22Rv1 (cell line): Measurements from ENCODE around the gene DTL.

Source experiments
- ZFX ChIP-seq: fragments of 450-650 bp; IDR thresholded peaks from 2 replicates; pipeline ENCODE4 v1.6.1; 2017; ENCODE audit warnings: antibody characterized with exemption, borderline replicate concordance
- TF ChIP-seq, protein P1 (sequence below): fragments of 450-650 bp; IDR thresholded peaks from 2 replicates; pipeline ENCODE4 v1.5.1; 2017; ENCODE audit warnings: mild to moderate bottlenecking

DNA sequence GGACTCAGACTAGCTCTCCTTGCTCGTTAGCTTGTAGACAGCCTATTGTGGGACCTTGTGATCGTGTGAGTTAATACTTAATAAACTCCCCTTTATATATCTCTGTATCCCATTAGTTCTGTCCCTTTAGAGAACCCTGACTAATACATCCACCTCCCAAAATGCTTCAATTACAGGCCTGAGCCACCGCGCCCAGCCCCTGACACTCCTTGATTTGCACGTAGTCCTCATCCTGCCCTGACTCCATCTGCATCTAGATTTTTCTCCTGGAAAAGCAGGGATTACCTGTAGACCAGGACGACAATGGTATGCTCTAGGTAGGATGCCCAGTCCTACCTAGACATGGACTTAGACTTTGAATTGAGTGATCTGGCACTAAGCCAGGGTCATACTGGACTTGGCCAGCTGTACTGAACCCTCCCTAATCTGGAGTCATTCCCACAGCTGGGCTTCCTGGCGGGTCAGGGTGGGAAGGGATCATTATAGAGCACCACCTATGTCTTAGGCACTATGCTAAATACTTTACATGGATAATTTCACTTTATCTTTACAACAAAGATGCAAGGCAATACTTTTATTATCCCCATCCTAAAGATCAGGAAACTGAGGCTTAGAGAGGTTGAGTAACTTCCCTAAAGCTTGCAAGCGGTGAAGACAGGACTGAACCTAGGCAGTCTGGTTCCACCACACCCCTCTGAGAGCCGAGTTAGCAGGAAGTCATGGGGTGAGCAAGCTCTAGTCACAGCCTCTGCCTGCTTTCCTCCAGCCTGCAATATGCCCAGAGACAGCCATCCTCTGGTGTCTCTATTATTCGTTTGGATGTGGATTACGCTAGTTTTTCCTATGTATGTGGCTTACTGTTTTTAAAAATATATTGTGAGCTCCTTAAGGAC, 89.4 kb downstream of the DTL start:
- TF ChIP-seq, protein P1, sequence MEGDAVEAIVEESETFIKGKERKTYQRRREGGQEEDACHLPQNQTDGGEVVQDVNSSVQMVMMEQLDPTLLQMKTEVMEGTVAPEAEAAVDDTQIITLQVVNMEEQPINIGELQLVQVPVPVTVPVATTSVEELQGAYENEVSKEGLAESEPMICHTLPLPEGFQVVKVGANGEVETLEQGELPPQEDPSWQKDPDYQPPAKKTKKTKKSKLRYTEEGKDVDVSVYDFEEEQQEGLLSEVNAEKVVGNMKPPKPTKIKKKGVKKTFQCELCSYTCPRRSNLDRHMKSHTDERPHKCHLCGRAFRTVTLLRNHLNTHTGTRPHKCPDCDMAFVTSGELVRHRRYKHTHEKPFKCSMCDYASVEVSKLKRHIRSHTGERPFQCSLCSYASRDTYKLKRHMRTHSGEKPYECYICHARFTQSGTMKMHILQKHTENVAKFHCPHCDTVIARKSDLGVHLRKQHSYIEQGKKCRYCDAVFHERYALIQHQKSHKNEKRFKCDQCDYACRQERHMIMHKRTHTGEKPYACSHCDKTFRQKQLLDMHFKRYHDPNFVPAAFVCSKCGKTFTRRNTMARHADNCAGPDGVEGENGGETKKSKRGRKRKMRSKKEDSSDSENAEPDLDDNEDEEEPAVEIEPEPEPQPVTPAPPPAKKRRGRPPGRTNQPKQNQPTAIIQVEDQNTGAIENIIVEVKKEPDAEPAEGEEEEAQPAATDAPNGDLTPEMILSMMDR: no peak
- TF ChIP-seq ZFX: no peak
